Gastrocnemius medialis (tissue), 4 donors: Measurements from ENCODE around the gene COX6A1. TPM values are rescaled to one million over a fixed set of nuclear protein-coding genes. Genes with fewer than 3 reads are reported as not detected.
A peak's percentile ranks its signal among the peaks of the same experiment; 100 is the strongest.

Experiments used
- ATAC-seq, 2 donors: fragments of 150-250 bp; one replicate each; pipeline ENCODE4 v1.9.1; 2016
- DNase-seq, 2 donors: peaks; one replicate each; pipeline ENCODE4 v3.0.0-alpha.2; 2019
- H3K27ac ChIP-seq, 4 donors: fragments of 200-600 bp; sonication (generic); 1 replicate in 1 of 4; 2 replicates in 3 of 4; pipeline ENCODE4 v1.5.1; 2016 to 2018; ENCODE audit warnings: mild to moderate bottlenecking in 2 of 4, moderate library complexity in 1 of 4
- H3K27me3 ChIP-seq, 3 donors: fragments of 200-600 bp; sonication (generic) in 2 of 3; 1 replicate in 1 of 3; 2 replicates in 2 of 3; pipeline versions ENCODE4 v1.5.1 to v1.6.0; 2016 to 2019; ENCODE audit warnings: mild to moderate bottlenecking in 1 of 3, moderate library complexity in 1 of 3
- H3K36me3 ChIP-seq, 2 donors: fragments of 200-600 bp; sonication (generic) in 1 of 2; one replicate each; pipeline ENCODE4 v1.5.1; 2017 to 2018
- H3K4me1 ChIP-seq, 2 donors: fragments of 200-600 bp; sonication (generic) in 1 of 2; one replicate each; pipeline ENCODE4 v1.5.1; 2016 to 2017; ENCODE audit warnings: mild to moderate bottlenecking in 2 of 2
- H3K4me3 ChIP-seq, 4 donors: fragments of 200-600 bp; sonication (generic) in 3 of 4; 1 replicate in 1 of 4; 2 replicates in 3 of 4; pipeline ENCODE4 v1.5.1; 2016 to 2019; ENCODE audit warnings: mild to moderate bottlenecking in 2 of 4
- H3K9me3 ChIP-seq, 3 donors: fragments of 200-600 bp; sonication (generic) in 2 of 3; 1 replicate in 1 of 3; 2 replicates in 2 of 3; pipeline ENCODE4 v1.5.1; 2016 to 2019
- CTCF ChIP-seq, 5 experiments: fragments of 450-650 bp in 3 of 5; fragments of 200-600 bp in 2 of 5; sonication (generic) in 2 of 5; IDR thresholded peaks in 4 of 5; conservative IDR thresholded peaks in 1 of 5; 1 replicate in 4 of 5; 2 replicates in 1 of 5; pipeline ENCODE4 v1.5.1; 2016 to 2019; ENCODE audit warnings: antibody characterized with exemption in 5 of 5, mild to moderate bottlenecking in 3 of 5, moderate library complexity in 3 of 5
- POLR2A ChIP-seq, 2 donors: fragments of 450-650 bp; IDR thresholded peaks; one replicate each; pipeline ENCODE4 v1.6.1; 2017; ENCODE audit warnings: antibody characterized with exemption in 2 of 2, mild to moderate bottlenecking in 2 of 2, moderate library complexity in 2 of 2
- in situ Hi-C, 4 donors: fragments of 200-750 bp; cut with MboI; loops; one replicate each; pipeline versions ENCODE4 v1.15.0 to v1.8.0; 2017; ENCODE audit warnings: low sequenced_read_pairs in 4 of 4
- intact Hi-C: fragments of 100-400 bp; cut with DNase I; formaldehyde crosslinking; loops from one replicate; pipeline ENCODE4 v1.15.1; 2023; ENCODE audit warnings: low total_unique reads
- total RNA-seq, 4 donors: library from RNA; depleted of rRNA; stranded (reverse); fragments of >200 nt; gene quantifications; one replicate each; pipeline versions ENCODE4 v1.1.0 to v1.2.3, GENCODE V29; 2016

Gene COX6A1
- total RNA-seq: 10 to 100 TPM; 46.9 to 90.8 (median 74.3) TPM

- H3K9me3 ChIP-seq: no peaks in the 10 kb centered on the region
- intact Hi-C loops: loop anchor here (2.0 to 5.0 kb wide), 5 partner anchors 31 to 579 kb away; partner anchors contain the start of genes C12orf43, COQ5, DYNLL1 and SRSF9
- in situ Hi-C loops: loop anchor here in 1 of 4 donors (10.0 kb wide), 1 partner anchor 113 kb away; the partner anchor contains the start of gene PLA2G1B
- H3K27me3 ChIP-seq: no peaks in the 10 kb centered on the region
- DNase-seq (peak; percentile 96 to 98), ATAC-seq (peak; percentile 98 to 100)
- peaks cover 16 to 21% of the 10 kb centered on the region in 2 donors for H3K4me1 ChIP-seq
- peak within 1 kb of the TSS; percentile 74 to 92 (median 84) for H3K4me3 ChIP-seq
- peak within 1 kb of the TSS; percentile 82 to 98 (median 89) for H3K27ac ChIP-seq
- TF ChIP-seq CTCF (IDR thresholded peaks at IDR 0.05 in 4 of 5, conservative IDR thresholded peaks at IDR 0.05 in 1 of 5) (peak in 1 of 5 experiments; percentile 20), POLR2A (IDR thresholded peaks at IDR 0.05) (peak; percentile 61 to 72)
- peaks cover 0 to 14% of the 10 kb centered on the region in 2 donors for H3K36me3 ChIP-seq
These were observed at the start of gene COX6A1 for GRCh38 chr12:120437735-120438494. TSS of gene COX6A1 (plus strand) at chr12:120438113. CDS start at chr12:120438127, 14 bp downstream.

- Histone ChIP-seq H3K36me3 (no peaks in the 10 kb centered on the region), H3K9me3 (no peaks in the 10 kb centered on the region), H3K27ac (no peak overlapping the region), H3K27me3 (peaks cover 13 to 46% (median 20%) of the 10 kb centered on the region in 3 donors), H3K4me1 (no peaks in the 10 kb centered on the region), H3K4me3 (no peak overlapping the region)
- intact Hi-C loops: no loop called here
- no peak for TF ChIP-seq POLR2A (IDR thresholded peaks at IDR 0.05)
- no peak for TF ChIP-seq CTCF (IDR thresholded peaks at IDR 0.05 in 4 of 5, conservative IDR thresholded peaks at IDR 0.05 in 1 of 5)
- ATAC-seq: no peak
- no peak for DNase-seq
- in situ Hi-C loops: no loop called here
These were observed 49.0 kb upstream of the COX6A1 start for GRCh38 chr12:120388691-120389481.

DNA sequence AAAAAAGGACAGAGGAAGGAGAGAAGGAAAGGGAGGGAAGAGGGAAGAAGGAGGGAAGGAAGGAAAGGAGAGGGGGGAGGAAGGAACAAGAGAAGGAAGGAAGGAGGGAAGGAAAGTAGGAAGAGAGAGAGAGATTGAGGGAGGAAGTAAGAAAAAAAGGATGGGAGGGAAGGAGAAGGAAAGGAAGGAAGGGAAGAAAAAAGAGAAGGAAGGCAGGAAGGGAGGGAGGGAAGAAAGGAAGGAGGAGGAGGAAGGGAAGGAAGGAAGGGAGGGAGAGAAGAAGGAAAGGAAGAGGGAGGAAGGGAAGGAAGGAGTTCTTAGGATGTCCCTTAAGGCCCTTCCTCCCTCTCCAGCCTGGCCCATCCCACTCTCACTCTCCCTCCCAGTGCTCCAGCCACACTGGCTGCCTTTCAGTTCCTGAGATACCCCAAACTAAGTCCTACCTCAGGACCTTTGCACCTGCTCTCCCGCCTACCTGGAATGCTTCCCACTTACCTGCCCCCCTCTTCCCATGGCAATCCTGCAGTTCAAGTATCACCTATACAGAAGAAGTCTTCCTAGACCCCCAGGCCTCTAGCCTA is 47.3 kb upstream of the COX6A1 start:
- Histone ChIP-seq H3K27me3 (peaks cover 26 to 47% (median 30%) of the 10 kb centered on the region in 3 donors), H3K9me3 (no peaks in the 10 kb centered on the region), H3K4me1 (no peaks in the 10 kb centered on the region), H3K36me3 (no peaks in the 10 kb centered on the region), H3K4me3 (no peak overlapping the region), H3K27ac (no peak overlapping the region)
- no peak for TF ChIP-seq CTCF (IDR thresholded peaks at IDR 0.05 in 4 of 5, conservative IDR thresholded peaks at IDR 0.05 in 1 of 5)
- no peak for TF ChIP-seq POLR2A (IDR thresholded peaks at IDR 0.05)
- intact Hi-C loops: no loop called here
- ATAC-seq: no peak
- no peak for DNase-seq
- in situ Hi-C loops: no loop called here

- TF ChIP-seq POLR2A (IDR thresholded peaks at IDR 0.05) (no peak), CTCF (IDR thresholded peaks at IDR 0.05 in 4 of 5, conservative IDR thresholded peaks at IDR 0.05 in 1 of 5) (no peak)
- in situ Hi-C loops (no loop called here), intact Hi-C loops (no loop called here)
- no peaks in the 10 kb centered on the region for H3K4me1 ChIP-seq
- DNase-seq: no peak
- no peak for ATAC-seq
- no peak overlapping the region for H3K27ac ChIP-seq
- peaks cover 20 to 37% (median 30%) of the 10 kb centered on the region in 3 donors for H3K27me3 ChIP-seq
- no peak overlapping the region for H3K4me3 ChIP-seq
- H3K36me3 ChIP-seq: no peaks in the 10 kb centered on the region
- H3K9me3 ChIP-seq: no peaks in the 10 kb centered on the region
These were observed 43.2 kb upstream of the COX6A1 start for GRCh38 chr12:120394483-120395367.
